GM12874 (cell line): Measurements from ENCODE around the gene SSR3.

Experiments used
- TF ChIP-seq, protein P1 (sequence below): IDR thresholded peaks from 2 replicates; pipeline ENCODE4 v1.5.1; 2011; ENCODE audit warnings: low read depth, mild to moderate bottlenecking, control low read depth, low read length, moderate library complexity; ENCODE audit not compliant: insufficient read depth

The SSR3 gene

DNA sequence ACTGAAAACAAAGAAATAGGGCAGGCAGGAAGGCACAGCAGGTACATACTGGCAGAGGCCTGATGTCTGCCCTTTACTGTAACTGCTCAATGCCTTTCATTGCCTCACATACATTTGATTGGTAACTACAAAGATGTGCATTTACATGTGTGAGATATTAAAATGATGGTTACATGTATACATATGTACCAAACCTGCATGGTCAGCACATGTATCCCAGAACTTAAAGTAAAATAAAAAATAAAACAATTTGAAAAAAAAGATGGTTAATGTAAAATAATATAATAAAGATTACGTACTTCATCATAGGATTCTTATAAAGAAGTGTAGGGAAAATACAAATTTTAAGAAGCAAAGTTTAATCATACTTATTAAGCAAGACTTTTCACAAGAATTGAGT, 15.1 kb downstream of the SSR3 start:
- TF ChIP-seq, protein P1, sequence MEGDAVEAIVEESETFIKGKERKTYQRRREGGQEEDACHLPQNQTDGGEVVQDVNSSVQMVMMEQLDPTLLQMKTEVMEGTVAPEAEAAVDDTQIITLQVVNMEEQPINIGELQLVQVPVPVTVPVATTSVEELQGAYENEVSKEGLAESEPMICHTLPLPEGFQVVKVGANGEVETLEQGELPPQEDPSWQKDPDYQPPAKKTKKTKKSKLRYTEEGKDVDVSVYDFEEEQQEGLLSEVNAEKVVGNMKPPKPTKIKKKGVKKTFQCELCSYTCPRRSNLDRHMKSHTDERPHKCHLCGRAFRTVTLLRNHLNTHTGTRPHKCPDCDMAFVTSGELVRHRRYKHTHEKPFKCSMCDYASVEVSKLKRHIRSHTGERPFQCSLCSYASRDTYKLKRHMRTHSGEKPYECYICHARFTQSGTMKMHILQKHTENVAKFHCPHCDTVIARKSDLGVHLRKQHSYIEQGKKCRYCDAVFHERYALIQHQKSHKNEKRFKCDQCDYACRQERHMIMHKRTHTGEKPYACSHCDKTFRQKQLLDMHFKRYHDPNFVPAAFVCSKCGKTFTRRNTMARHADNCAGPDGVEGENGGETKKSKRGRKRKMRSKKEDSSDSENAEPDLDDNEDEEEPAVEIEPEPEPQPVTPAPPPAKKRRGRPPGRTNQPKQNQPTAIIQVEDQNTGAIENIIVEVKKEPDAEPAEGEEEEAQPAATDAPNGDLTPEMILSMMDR, result no peak

DNA sequence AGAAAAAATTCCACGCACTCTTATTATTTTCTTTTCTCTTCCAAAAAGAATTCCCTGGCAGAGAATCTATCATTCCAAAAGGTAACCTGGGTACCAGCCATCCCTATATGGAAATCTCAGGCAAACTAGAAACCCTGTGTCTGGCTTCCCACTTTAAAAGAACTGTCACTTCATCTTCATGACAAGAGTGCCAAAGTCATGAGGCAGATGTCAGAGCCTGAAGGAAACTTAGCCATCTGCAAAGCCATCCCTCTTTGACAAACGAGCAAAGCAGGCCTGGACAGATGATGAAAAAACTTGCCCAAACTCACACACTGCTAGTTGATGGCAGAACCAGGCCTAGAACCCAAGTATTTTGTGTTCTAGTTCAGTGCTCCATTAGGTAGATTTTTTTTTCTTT, 15.9 kb downstream of the SSR3 start:
- TF ChIP-seq, protein P1, result no peak

DNA sequence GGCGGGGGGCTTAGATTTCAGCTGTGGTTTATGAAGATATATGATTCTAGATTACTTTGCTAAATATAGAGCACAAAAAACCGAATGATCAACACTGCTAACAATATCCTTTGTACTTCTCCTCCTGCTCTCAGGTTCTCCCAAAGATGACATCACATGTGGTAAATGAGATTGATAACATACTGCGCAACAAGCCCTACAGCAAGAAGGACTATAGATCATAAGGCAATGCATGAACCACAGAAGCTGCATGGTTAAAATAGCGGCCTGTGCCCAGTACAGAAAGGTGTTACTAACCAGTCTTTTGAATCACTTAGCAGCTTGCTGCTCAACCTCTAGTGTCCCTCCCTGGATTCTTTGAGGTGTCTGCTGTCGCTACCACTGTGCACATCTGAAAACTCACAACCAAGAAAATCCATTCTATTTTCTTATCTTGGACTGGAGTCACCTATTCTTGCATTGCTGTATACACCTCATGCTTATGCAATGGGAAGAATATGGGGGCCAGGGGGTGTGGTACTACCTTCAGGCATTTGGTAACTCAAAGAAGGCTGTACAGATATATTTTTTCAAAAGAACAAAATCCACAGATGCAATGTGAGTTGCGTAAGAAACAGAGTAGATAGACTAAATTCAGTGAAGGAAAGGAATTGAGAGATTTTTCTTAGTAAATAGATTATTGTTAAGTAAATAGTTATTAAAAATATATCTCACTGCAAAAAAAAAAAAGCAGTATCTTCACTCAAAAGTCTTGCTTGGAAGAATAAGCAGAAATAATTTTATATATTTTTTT, 18.2 kb downstream of the SSR3 start:
- TF ChIP-seq, protein P1, result no peak

DNA sequence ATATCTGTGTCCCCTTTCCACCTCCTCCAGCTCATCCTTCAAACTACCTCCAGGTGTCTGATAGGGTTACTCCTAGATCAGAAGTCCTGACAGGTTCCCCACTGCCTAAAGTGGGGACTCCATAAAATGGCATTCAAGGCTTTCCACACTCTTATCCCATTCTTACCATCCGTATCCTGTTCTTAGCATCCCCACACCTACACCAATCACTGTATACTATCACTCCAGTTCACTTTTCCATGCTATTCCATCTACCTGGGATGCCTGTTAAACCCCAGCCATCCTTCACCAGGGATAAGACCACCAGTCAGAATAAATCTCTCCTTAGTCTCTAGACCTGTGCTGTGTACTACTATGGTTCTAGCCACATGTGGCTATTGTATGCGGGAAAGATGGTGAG, 19.1 kb downstream of the SSR3 start:
- TF ChIP-seq, protein P1, result no peak

DNA sequence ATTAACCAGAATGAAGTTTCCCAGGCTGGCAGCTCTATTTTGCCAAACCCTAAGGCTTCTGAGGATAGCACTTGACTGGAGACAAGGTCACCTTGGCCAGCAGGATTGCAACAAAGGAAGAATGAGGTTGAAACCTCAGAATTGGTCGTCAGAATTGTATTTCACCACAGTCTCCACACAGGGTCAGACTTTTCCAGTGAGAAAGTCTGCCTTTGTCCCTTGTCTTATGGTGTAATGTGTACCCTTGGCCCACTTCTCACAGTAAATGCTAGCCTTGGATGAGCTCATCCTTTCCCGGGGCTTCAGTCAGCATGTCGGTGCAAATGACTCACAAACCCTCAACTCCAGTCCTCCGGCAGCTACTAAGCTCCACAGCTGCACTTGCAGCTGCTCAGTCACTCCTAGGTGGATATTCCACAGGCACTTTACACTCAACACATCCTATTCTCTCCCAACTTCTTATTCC, 19.7 kb downstream of the SSR3 start:
- TF ChIP-seq, protein P1, result no peak

DNA sequence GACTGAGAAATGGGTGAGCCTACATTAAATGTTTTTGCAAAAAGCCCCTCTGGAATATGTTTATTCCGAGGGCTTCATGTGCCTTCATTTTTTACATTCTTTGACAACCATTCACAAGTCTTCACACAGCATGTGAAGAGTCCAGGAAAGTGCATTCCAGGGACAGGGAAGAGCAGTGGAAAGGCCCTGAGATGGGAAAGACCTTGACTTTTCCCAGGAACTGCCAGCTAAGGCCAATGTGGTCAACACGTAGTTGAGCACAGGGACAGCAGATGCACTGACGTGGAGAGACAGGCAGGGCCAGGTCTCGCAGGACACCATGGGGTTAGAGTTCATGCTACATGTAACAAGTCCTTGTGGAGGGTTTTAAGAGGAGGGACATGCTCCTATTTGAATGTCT, 21.7 kb downstream of the SSR3 start:
- TF ChIP-seq, protein P1, result no peak

DNA sequence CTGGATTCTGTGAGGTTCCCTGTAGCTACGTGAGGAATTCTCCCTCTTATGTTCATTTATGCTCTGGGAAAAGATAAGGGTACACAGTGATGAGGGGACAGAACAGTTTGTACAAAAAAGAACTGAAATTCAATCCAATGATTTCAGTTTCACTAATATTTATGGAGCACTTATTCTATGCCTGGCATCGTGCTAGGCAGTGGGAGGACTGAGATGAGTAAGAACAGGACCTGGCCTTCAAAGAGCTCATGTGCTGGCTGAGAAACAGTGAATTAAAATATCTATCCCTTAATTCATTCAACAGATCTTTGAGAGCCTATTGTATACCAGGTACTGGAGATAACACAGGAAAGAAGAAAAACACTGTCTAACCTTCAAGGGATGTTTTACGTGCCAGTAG, 22.2 kb downstream of the SSR3 start:
- TF ChIP-seq, protein P1, result no peak
